GM12878 (cell line): ENCODE results near the gene DACH1.

ENCODE experiments used
- ETV6 ChIP-seq, 2 experiments: fragments of 450-650 bp in 1 of 2; IDR thresholded peaks in 1 of 2; conservative IDR thresholded peaks in 1 of 2; 2 replicates each; pipeline ENCODE4 v1.6.1; 2014; ENCODE audit warnings: antibody characterized with exemption in 1 of 2, borderline replicate concordance in 1 of 2, low read depth in 1 of 2, mild to moderate bottlenecking in 1 of 2, moderate library complexity in 1 of 2
- JUND ChIP-seq: IDR thresholded peaks from 2 replicates; pipeline ENCODE4 v1.6.1; 2012; ENCODE audit warnings: low read depth, mild to moderate bottlenecking, low read length, improper control_type of control experiment, moderate library complexity
- KAT2A ChIP-seq: conservative IDR thresholded peaks from 2 replicates; pipeline ENCODE4 v1.6.1; 2011; ENCODE audit warnings: low read depth, low read length; ENCODE audit not compliant: control insufficient read depth
- MYC ChIP-seq: IDR thresholded peaks from 2 replicates; pipeline ENCODE4 v1.6.1; 2011; ENCODE audit warnings: mild to moderate bottlenecking, low read length, moderate library complexity, inconsistent platforms; ENCODE audit not compliant: insufficient read depth, insufficient replicate concordance, insufficient read length, severe bottlenecking
- NRF1 ChIP-seq: conservative IDR thresholded peaks from 2 replicates; pipeline ENCODE4 v1.6.1; 2011; ENCODE audit warnings: mild to moderate bottlenecking, low read depth, low read length, improper control_type of control experiment
- POLR2A ChIP-seq: IDR thresholded peaks from 2 replicates; pipeline ENCODE4 v1.6.1; 2011; ENCODE audit warnings: low read depth, mild to moderate bottlenecking, low read length
- POLR2AphosphoS5 ChIP-seq: IDR thresholded peaks from 2 replicates; pipeline ENCODE4 v1.6.1; 2011; ENCODE audit warnings: mild to moderate bottlenecking, low read length, inconsistent platforms
- RAD21 ChIP-seq: IDR thresholded peaks from 2 replicates; pipeline ENCODE4 v1.6.1; 2011; ENCODE audit warnings: mild to moderate bottlenecking, low read depth, low read length, moderate library complexity; ENCODE audit not compliant: insufficient read depth
- RB1 ChIP-seq: fragments of 450-650 bp; formaldehyde crosslinking; IDR thresholded peaks from 2 replicates; pipeline ENCODE4 v1.6.1; 2017; ENCODE audit warnings: mild to moderate bottlenecking, borderline replicate concordance
- REST ChIP-seq: IDR thresholded peaks from 2 replicates; pipeline ENCODE4 v1.6.1; 2012; ENCODE audit warnings: mild to moderate bottlenecking, low read depth, low read length
- SIX5 ChIP-seq: IDR thresholded peaks from 2 replicates; pipeline ENCODE4 v1.6.1; 2011; ENCODE audit warnings: mild to moderate bottlenecking, low read depth, low read length, moderate library complexity; ENCODE audit not compliant: severe bottlenecking
- WRNIP1 ChIP-seq: IDR thresholded peaks from 2 replicates; pipeline ENCODE4 v1.6.1; 2011; ENCODE audit warnings: low read depth, low read length, improper control_type of control experiment, borderline replicate concordance
- TF ChIP-seq, protein P1 (sequence below), 3 experiments: IDR thresholded peaks in 2 of 3; conservative IDR thresholded peaks in 1 of 3; 2 replicates each; pipeline ENCODE4 v1.5.1; 2011; ENCODE audit warnings: low read depth in 3 of 3, low read length in 3 of 3, mild to moderate bottlenecking in 3 of 3, control low read depth in 2 of 3, moderate library complexity in 2 of 3, inconsistent platforms in 1 of 3, mixed read lengths in 1 of 3; ENCODE audit not compliant: control insufficient read depth in 2 of 3, insufficient read depth in 1 of 3; ENCODE audit errors: extremely low read depth in 1 of 3
- TF ChIP-seq, protein P2 (sequence below): IDR thresholded peaks from 2 replicates; pipeline ENCODE4 v1.6.1; 2011; ENCODE audit warnings: low read depth, low read length, improper control_type of control experiment, borderline replicate concordance

GRCh38 chr13:71727662-71728061 lies 139.3 kb downstream of the DACH1 start:
- TF ChIP-seq ETV6 (conservative IDR thresholded peaks at IDR 0.05 in 1 of 2, IDR thresholded peaks at IDR 0.05 in 1 of 2; ENCODE audit: borderline replicate concordance in 1 of 2, low read depth in 1 of 2) (no peak), RAD21 (no peak), REST (no peak), POLR2AphosphoS5 (no peak), KAT2A (no peak), POLR2A (no peak), MYC (no peak), SIX5 (no peak), WRNIP1 (no peak), JUND (no peak), RB1 (no peak), NRF1 (no peak)
- TF ChIP-seq, protein P1, sequence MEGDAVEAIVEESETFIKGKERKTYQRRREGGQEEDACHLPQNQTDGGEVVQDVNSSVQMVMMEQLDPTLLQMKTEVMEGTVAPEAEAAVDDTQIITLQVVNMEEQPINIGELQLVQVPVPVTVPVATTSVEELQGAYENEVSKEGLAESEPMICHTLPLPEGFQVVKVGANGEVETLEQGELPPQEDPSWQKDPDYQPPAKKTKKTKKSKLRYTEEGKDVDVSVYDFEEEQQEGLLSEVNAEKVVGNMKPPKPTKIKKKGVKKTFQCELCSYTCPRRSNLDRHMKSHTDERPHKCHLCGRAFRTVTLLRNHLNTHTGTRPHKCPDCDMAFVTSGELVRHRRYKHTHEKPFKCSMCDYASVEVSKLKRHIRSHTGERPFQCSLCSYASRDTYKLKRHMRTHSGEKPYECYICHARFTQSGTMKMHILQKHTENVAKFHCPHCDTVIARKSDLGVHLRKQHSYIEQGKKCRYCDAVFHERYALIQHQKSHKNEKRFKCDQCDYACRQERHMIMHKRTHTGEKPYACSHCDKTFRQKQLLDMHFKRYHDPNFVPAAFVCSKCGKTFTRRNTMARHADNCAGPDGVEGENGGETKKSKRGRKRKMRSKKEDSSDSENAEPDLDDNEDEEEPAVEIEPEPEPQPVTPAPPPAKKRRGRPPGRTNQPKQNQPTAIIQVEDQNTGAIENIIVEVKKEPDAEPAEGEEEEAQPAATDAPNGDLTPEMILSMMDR (IDR thresholded peaks at IDR 0.05 in 2 of 3, conservative IDR thresholded peaks at IDR 0.05 in 1 of 3; ENCODE audit: control insufficient read depth in 2 of 3, extremely low read depth in 1 of 3, insufficient read depth in 1 of 3, low read depth in 3 of 3, low read length in 3 of 3), result no peak
- TF ChIP-seq, protein P2, sequence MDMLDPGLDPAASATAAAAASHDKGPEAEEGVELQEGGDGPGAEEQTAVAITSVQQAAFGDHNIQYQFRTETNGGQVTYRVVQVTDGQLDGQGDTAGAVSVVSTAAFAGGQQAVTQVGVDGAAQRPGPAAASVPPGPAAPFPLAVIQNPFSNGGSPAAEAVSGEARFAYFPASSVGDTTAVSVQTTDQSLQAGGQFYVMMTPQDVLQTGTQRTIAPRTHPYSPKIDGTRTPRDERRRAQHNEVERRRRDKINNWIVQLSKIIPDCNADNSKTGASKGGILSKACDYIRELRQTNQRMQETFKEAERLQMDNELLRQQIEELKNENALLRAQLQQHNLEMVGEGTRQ, result no peak
